C4-2B (cell line): ENCODE data around the gene CUL7.

ENCODE experiments used
- H3K27ac ChIP-seq: fragments of 450-650 bp; 2 replicates; pipeline ENCODE4 v1.5.1; 2017
- CTCF ChIP-seq: fragments of 450-650 bp; conservative IDR thresholded peaks from 2 replicates; pipeline ENCODE4 v1.5.1; 2017; ENCODE audit warnings: mild to moderate bottlenecking
- ZFX ChIP-seq: fragments of 450-650 bp; IDR thresholded peaks from 2 replicates; pipeline ENCODE4 v1.6.1; 2017

The CUL7 gene

GRCh38 chr6:43060034-43060754, 6.5 kb upstream of the CUL7 start:
- peak overlapping the region; percentile 82 for H3K27ac ChIP-seq
- no peak for TF ChIP-seq ZFX
- no peak for TF ChIP-seq CTCF

GRCh38 chr6:43059168-43060033, 5.8 kb upstream of the CUL7 start, which contains the start of the genes KLC4 and MRPL2:
KLC4 (plus strand) TSS chr6:43059631; CDS start chr6:43061336, 1,705 bp downstream.
MRPL2 (minus strand) TSS chr6:43059434; CDS start chr6:43059381, 53 bp downstream.
- peak within 1 kb of the TSS; percentile 82 for H3K27ac ChIP-seq
- TF ChIP-seq ZFX = no peak
- no peak for TF ChIP-seq CTCF

GRCh38 chr6:43058531-43058930, 4.9 kb upstream of the CUL7 start:
- H3K27ac ChIP-seq = peak overlapping the region; percentile 82
- TF ChIP-seq ZFX (no peak), CTCF (no peak)

GRCh38 chr6:43055966-43056365, 2.3 kb upstream of the CUL7 start:
- TF ChIP-seq CTCF (no peak), ZFX (no peak)

GRCh38 chr6:43054206-43054943, 724 bp upstream of the CUL7 start:
- peak overlapping the region; percentile 90 for H3K27ac ChIP-seq
- no peak for TF ChIP-seq CTCF
- no peak for TF ChIP-seq ZFX

More at GRCh38 chr6:43055966-43056365, 2.3 kb upstream of the CUL7 start:
- no peak overlapping the region for H3K27ac ChIP-seq

- no peak for TF ChIP-seq ZFX
- TF ChIP-seq CTCF = no peak
- H3K27ac ChIP-seq = peak overlapping the region; percentile 90
Observed at GRCh38 chr6:43052842-43053544, 658 bp downstream of the CUL7 start.
